ENCODE measurements around the gene SUSD4.

SUSD4 gene

GRCh38 chr1:223326776-223327175 is 37.2 kb downstream of the SUSD4 start:
- H3K9me3 Mint-ChIP-seq = peaks cover 3% of the 10 kb centered on the region
- H3K36me3 Mint-ChIP-seq (ENCODE audit: low read depth) = no peaks in the 10 kb centered on the region
- H3K4me1 Mint-ChIP-seq (ENCODE audit: low read depth) = peaks cover 6% of the 10 kb centered on the region
- peaks cover 4% of the 10 kb centered on the region for H3K27me3 Mint-ChIP-seq (ENCODE audit: low read depth)
- no peak overlapping the region for H3K27ac Mint-ChIP-seq
- H3K4me3 Mint-ChIP-seq = no peak overlapping the region

GRCh38 chr1:223323491-223324484 is 40.2 kb downstream of the SUSD4 start:
- H3K4me3 Mint-ChIP-seq = no peak overlapping the region

GRCh38 chr1:223322868-223323267 is 41.1 kb downstream of the SUSD4 start:
- Mint-ChIP-seq H3K27me3 (ENCODE audit: low read depth) (peaks cover 4% of the 10 kb centered on the region), H3K27ac (peak overlapping the region; percentile 53), H3K9me3 (peaks cover 3% of the 10 kb centered on the region), H3K4me3 (no peak overlapping the region), H3K36me3 (ENCODE audit: low read depth) (no peaks in the 10 kb centered on the region), H3K4me1 (ENCODE audit: low read depth) (peaks cover 6% of the 10 kb centered on the region)

More at GRCh38 chr1:223323491-223324484, 40.2 kb downstream of the SUSD4 start:
- H3K4me1 Mint-ChIP-seq (ENCODE audit: low read depth) = peaks cover 6% of the 10 kb centered on the region
- H3K36me3 Mint-ChIP-seq (ENCODE audit: low read depth) = no peaks in the 10 kb centered on the region
- no peak overlapping the region for H3K27ac Mint-ChIP-seq
- H3K27me3 Mint-ChIP-seq (ENCODE audit: low read depth) = peaks cover 4% of the 10 kb centered on the region
- H3K9me3 Mint-ChIP-seq = peaks cover 3% of the 10 kb centered on the region

- Mint-ChIP-seq H3K27me3 (ENCODE audit: low read depth) (peaks cover 4% of the 10 kb centered on the region), H3K4me3 (no peak overlapping the region), H3K4me1 (ENCODE audit: low read depth) (peaks cover 6% of the 10 kb centered on the region)
These were observed 43.0 kb downstream of the SUSD4 start for GRCh38 chr1:223320959-223321358.

GRCh38 chr1:223319905-223320580 is 43.9 kb downstream of the SUSD4 start:
- peaks cover 3% of the 10 kb centered on the region for H3K9me3 Mint-ChIP-seq
- no peak overlapping the region for H3K27ac Mint-ChIP-seq
- peaks cover 6% of the 10 kb centered on the region for H3K4me1 Mint-ChIP-seq (ENCODE audit: low read depth)
- no peak overlapping the region for H3K4me3 Mint-ChIP-seq
- no peaks in the 10 kb centered on the region for H3K36me3 Mint-ChIP-seq (ENCODE audit: low read depth)
- peaks cover 4% of the 10 kb centered on the region for H3K27me3 Mint-ChIP-seq (ENCODE audit: low read depth)

More at GRCh38 chr1:223320959-223321358, 43.0 kb downstream of the SUSD4 start:
- H3K27ac Mint-ChIP-seq = no peak overlapping the region
- no peaks in the 10 kb centered on the region for H3K36me3 Mint-ChIP-seq (ENCODE audit: low read depth)
- H3K9me3 Mint-ChIP-seq = peaks cover 3% of the 10 kb centered on the region

GRCh38 chr1:223319398-223319797 is 44.6 kb downstream of the SUSD4 start:
- Mint-ChIP-seq H3K9me3 (peaks cover 3% of the 10 kb centered on the region), H3K27me3 (ENCODE audit: low read depth) (peaks cover 4% of the 10 kb centered on the region), H3K36me3 (ENCODE audit: low read depth) (no peaks in the 10 kb centered on the region), H3K27ac (no peak overlapping the region), H3K4me1 (ENCODE audit: low read depth) (peaks cover 6% of the 10 kb centered on the region), H3K4me3 (no peak overlapping the region)

GRCh38 chr1:223316082-223316481 is 47.9 kb downstream of the SUSD4 start:
- no peaks in the 10 kb centered on the region for H3K9me3 Mint-ChIP-seq
- H3K27ac Mint-ChIP-seq = no peak overlapping the region
- no peaks in the 10 kb centered on the region for H3K27me3 Mint-ChIP-seq (ENCODE audit: low read depth)
- no peaks in the 10 kb centered on the region for H3K36me3 Mint-ChIP-seq (ENCODE audit: low read depth)
- no peak overlapping the region for H3K4me3 Mint-ChIP-seq
- no peaks in the 10 kb centered on the region for H3K4me1 Mint-ChIP-seq (ENCODE audit: low read depth)

GRCh38 chr1:223315665-223316064 is 48.3 kb downstream of the SUSD4 start:
- Mint-ChIP-seq H3K27ac (no peak overlapping the region), H3K4me3 (no peak overlapping the region)

GRCh38 chr1:223313415-223313754 is 50.6 kb downstream of the SUSD4 start:
- H3K9me3 Mint-ChIP-seq = no peaks in the 10 kb centered on the region
- H3K36me3 Mint-ChIP-seq (ENCODE audit: low read depth) = no peaks in the 10 kb centered on the region
- H3K27me3 Mint-ChIP-seq (ENCODE audit: low read depth) = no peaks in the 10 kb centered on the region
- H3K27ac Mint-ChIP-seq = no peak overlapping the region
- no peak overlapping the region for H3K4me3 Mint-ChIP-seq
- H3K4me1 Mint-ChIP-seq (ENCODE audit: low read depth) = no peaks in the 10 kb centered on the region

More at GRCh38 chr1:223315665-223316064, 48.3 kb downstream of the SUSD4 start:
- Mint-ChIP-seq H3K9me3 (no peaks in the 10 kb centered on the region), H3K4me1 (ENCODE audit: low read depth) (no peaks in the 10 kb centered on the region), H3K27me3 (ENCODE audit: low read depth) (no peaks in the 10 kb centered on the region), H3K36me3 (ENCODE audit: low read depth) (no peaks in the 10 kb centered on the region)

GRCh38 chr1:223312705-223313414 is 51.1 kb downstream of the SUSD4 start:
- no peak overlapping the region for H3K4me3 Mint-ChIP-seq
- no peaks in the 10 kb centered on the region for H3K9me3 Mint-ChIP-seq
- no peaks in the 10 kb centered on the region for H3K4me1 Mint-ChIP-seq (ENCODE audit: low read depth)
- no peak overlapping the region for H3K27ac Mint-ChIP-seq
- no peaks in the 10 kb centered on the region for H3K36me3 Mint-ChIP-seq (ENCODE audit: low read depth)
- H3K27me3 Mint-ChIP-seq (ENCODE audit: low read depth) = no peaks in the 10 kb centered on the region

GRCh38 chr1:223312273-223312672 is 51.7 kb downstream of the SUSD4 start:
- Mint-ChIP-seq H3K9me3 (no peaks in the 10 kb centered on the region), H3K4me3 (no peak overlapping the region), H3K4me1 (ENCODE audit: low read depth) (no peaks in the 10 kb centered on the region), H3K27me3 (ENCODE audit: low read depth) (no peaks in the 10 kb centered on the region), H3K36me3 (ENCODE audit: low read depth) (no peaks in the 10 kb centered on the region), H3K27ac (no peak overlapping the region)

GRCh38 chr1:223311826-223312225 is 52.1 kb downstream of the SUSD4 start:
- Mint-ChIP-seq H3K27ac (no peak overlapping the region), H3K9me3 (no peaks in the 10 kb centered on the region), H3K4me3 (no peak overlapping the region), H3K36me3 (ENCODE audit: low read depth) (no peaks in the 10 kb centered on the region), H3K27me3 (ENCODE audit: low read depth) (no peaks in the 10 kb centered on the region), H3K4me1 (ENCODE audit: low read depth) (no peaks in the 10 kb centered on the region)

- no peaks in the 10 kb centered on the region for H3K4me1 Mint-ChIP-seq (ENCODE audit: low read depth)
- H3K4me3 Mint-ChIP-seq = no peak overlapping the region
- no peaks in the 10 kb centered on the region for H3K27me3 Mint-ChIP-seq (ENCODE audit: low read depth)
- H3K36me3 Mint-ChIP-seq (ENCODE audit: low read depth) = no peaks in the 10 kb centered on the region
- H3K27ac Mint-ChIP-seq = no peak overlapping the region
- H3K9me3 Mint-ChIP-seq = peaks cover 6% of the 10 kb centered on the region
These were observed 55.8 kb downstream of the SUSD4 start for GRCh38 chr1:223308136-223308535.

- Mint-ChIP-seq H3K9me3 (peaks cover 7% of the 10 kb centered on the region), H3K4me1 (ENCODE audit: low read depth) (no peaks in the 10 kb centered on the region), H3K27me3 (ENCODE audit: low read depth) (no peaks in the 10 kb centered on the region), H3K27ac (no peak overlapping the region), H3K4me3 (no peak overlapping the region), H3K36me3 (ENCODE audit: low read depth) (no peaks in the 10 kb centered on the region)
These were observed 56.4 kb downstream of the SUSD4 start for GRCh38 chr1:223307544-223307943.

All from T-helper 1 cell treated with Interleukin-12 subunit alpha and Interleukin-12 subunit beta and Interleukin-4 antibody, amounts not matched to agents 30 μg/mL and 1 μg/mL, for 36 hours (primary cell).